ENCODE results near the gene GUCA1A.
"Not testable (repeated sequence)": the region's sequence is repeated elsewhere in the genome, so short reads cannot be mapped to it uniquely, and the experiment has no call there.

The GUCA1A gene

DNA sequence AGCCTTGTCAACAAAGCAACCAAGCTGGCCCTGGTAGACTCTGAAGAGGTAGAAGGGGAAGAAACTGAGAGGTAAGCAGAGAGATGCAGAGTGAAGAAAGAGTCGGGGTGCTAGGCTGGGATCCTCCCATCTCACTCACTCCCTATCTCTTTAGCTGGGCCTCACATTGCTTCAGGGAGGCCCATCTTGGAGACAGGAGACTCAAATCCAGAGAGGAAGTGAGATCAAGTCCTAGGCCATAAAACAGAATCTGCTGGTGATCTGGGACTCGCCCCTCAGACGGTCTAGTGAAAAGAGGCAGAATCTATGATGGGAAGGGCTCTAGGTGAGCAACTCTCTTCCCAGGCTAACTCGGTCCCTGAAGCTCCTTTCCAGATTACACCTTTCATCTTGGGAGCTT, 22.3 kb downstream of the GUCA1A start:
- Histone ChIP-seq H3K4me1 (ENCODE audit: control insufficient read depth, insufficient read depth, low read length) (peaks cover 14% of the 10 kb centered on the region), H3K4me3 (ENCODE audit: low read depth, low read length) (no peak overlapping the region), H3K27ac (ENCODE audit: low read depth, low read length) (no peak overlapping the region), H3K36me3 (ENCODE audit: control insufficient read depth, insufficient read depth, low read length) (no peaks in the 10 kb centered on the region), H3K27me3 (ENCODE audit: control insufficient read depth, insufficient read depth, low read length) (no peaks in the 10 kb centered on the region), H3K9me3 (ENCODE audit: control insufficient read depth, insufficient read depth, low read length) (no peaks in the 10 kb centered on the region), H3K9ac (ENCODE audit: low read depth, low read length) (no peak overlapping the region)

DNA sequence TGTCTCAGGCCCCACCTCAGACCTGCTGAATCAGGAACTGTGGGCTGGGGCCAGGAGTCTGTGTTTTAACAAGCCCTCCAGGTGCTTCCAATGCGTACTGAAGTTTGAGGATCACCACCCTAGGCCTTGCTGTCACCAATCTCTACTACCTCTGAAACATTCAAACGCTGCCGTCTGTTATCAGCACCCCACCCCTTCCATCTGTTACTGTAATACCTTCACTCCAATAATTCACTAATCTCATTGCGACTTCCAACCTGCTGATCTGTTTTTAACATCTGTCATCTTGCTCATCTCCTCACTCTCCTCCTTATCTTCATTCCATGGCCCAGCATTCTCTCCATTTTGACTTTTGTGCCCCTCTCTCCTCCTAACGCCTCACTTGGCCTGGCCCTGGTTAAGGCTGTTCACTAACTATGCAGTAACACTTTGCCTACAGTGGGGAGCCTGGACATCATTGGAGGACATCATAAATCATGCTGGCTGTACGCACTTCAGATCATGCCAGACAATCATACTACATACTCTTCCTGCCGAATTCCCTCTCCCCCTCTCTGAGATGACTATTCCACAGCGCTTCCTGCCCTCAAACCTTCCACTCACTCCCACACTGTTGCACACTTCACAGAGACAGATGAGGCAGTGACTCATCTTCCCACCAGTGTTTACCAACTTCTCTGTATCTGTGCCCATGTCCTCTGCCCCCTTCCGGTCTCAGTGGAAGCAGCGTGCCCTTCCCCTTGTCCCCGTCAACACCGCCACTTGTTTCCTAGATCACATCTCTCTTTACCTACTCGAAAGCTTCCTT, 24.6 kb downstream of the GUCA1A start:
- H3K9ac ChIP-seq (ENCODE audit: low read depth, low read length): no peak overlapping the region
- no peak overlapping the region for H3K27ac ChIP-seq (ENCODE audit: low read depth, low read length)
- H3K27me3 ChIP-seq (ENCODE audit: control insufficient read depth, insufficient read depth, low read length): no peaks in the 10 kb centered on the region
- no peaks in the 10 kb centered on the region for H3K9me3 ChIP-seq (ENCODE audit: control insufficient read depth, insufficient read depth, low read length)
- no peaks in the 10 kb centered on the region for H3K36me3 ChIP-seq (ENCODE audit: control insufficient read depth, insufficient read depth, low read length)
- H3K4me3 ChIP-seq (ENCODE audit: low read depth, low read length): no peak overlapping the region
- peaks cover 13% of the 10 kb centered on the region for H3K4me1 ChIP-seq (ENCODE audit: control insufficient read depth, insufficient read depth, low read length)

DNA sequence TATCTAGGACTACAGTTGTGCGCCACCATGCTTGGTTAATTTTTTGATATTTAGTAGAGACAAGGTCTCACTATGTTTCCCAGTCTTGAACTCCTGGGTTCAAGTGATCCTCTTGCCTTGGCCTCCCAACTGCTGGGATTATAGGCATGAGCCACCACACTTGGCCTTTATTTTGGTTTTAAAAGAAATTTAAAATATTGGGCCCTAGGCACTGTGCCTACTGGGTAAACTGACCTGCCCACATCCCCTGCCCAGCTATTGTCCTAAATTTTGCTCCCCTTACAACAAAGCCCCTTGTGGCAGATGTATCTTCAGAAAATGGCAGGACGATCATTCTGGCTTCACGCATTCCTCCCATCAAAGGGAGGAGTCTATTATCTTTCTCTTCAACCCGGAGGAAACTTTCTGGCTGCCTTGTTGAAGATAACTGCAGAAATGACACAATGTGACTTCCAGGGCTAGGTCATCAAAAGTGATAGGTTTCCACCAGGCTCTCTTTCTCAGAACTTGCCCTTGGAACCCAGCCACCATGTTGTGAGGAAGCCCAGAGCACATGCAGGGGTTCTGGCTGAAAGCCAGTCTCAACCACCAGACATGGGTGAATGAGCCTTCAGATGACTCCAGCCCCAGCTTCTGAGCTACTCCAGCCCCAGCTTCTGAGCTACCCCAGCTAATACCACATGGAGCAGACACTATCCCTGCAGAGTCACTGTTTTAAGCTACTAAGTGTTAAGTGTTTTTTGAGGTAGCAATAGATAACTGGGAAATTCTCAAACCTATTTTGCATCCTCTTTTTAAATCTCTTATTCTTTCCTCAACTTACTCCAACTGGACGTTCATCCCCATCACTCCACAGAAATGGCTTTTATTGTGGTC, 26.2 kb downstream of the GUCA1A start:
- H3K27me3 ChIP-seq (ENCODE audit: control insufficient read depth, insufficient read depth, low read length): no peaks in the 10 kb centered on the region
- H3K36me3 ChIP-seq (ENCODE audit: control insufficient read depth, insufficient read depth, low read length): no peaks in the 10 kb centered on the region
- H3K9ac ChIP-seq (ENCODE audit: low read depth, low read length): no peak overlapping the region
- H3K4me1 ChIP-seq (ENCODE audit: control insufficient read depth, insufficient read depth, low read length): no peaks in the 10 kb centered on the region
- no peaks in the 10 kb centered on the region for H3K9me3 ChIP-seq (ENCODE audit: control insufficient read depth, insufficient read depth, low read length)
- H3K4me3 ChIP-seq (ENCODE audit: low read depth, low read length): no peak overlapping the region
- H3K27ac ChIP-seq (ENCODE audit: low read depth, low read length): no peak overlapping the region

DNA sequence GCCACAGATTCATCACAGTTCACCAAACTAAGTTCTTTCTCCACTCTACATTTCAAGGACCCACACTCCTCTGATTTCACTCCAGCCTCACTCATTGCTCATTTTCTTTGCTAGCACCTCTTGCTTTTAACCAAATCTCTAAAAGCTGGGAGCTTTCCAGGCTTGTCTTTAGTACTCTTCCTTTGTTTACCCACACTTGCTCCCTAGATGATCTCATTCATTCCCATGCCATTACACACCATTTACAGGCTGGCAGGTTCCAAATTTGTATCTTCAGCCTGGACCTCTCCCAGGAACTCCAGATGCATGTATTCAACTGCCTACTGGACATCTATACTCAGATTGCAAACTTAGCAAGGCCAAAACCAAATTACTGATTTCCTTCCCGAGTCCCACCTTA, 26.9 kb downstream of the GUCA1A start:
- no peak overlapping the region for H3K9ac ChIP-seq (ENCODE audit: low read depth, low read length)
- H3K4me1 ChIP-seq (ENCODE audit: control insufficient read depth, insufficient read depth, low read length): no peaks in the 10 kb centered on the region
- no peak overlapping the region for H3K27ac ChIP-seq (ENCODE audit: low read depth, low read length)

DNA sequence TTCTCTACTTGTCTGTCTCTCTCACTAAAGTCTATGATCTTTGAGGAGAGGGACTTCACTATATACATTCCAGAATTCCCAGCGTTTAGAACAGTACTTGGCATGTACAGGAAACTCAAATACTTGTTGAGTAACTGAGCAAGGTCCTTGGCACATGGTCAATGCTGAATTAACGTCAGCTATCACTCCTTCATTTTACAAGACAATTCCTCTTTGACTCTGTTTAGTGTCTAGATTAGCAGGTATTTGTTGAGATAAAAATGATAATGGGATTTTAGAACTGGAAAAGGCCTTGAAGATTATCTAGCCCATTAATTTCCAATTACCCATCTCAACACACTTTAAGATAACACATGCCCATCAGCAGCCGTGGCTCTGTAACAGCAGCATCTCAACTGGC, 28.2 kb downstream of the GUCA1A start:
- H3K9me3 ChIP-seq (ENCODE audit: control insufficient read depth, insufficient read depth, low read length): no peaks in the 10 kb centered on the region
- no peaks in the 10 kb centered on the region for H3K36me3 ChIP-seq (ENCODE audit: control insufficient read depth, insufficient read depth, low read length)
- no peaks in the 10 kb centered on the region for H3K27me3 ChIP-seq (ENCODE audit: control insufficient read depth, insufficient read depth, low read length)
- H3K4me3 ChIP-seq (ENCODE audit: low read depth, low read length): no peak overlapping the region
- no peak overlapping the region for H3K9ac ChIP-seq (ENCODE audit: low read depth, low read length)
- no peaks in the 10 kb centered on the region for H3K4me1 ChIP-seq (ENCODE audit: control insufficient read depth, insufficient read depth, low read length)
- H3K27ac ChIP-seq (ENCODE audit: low read depth, low read length): no peak overlapping the region

More for the DNA sequence above, 26.9 kb downstream of the GUCA1A start:
- no peaks in the 10 kb centered on the region for H3K27me3 ChIP-seq (ENCODE audit: control insufficient read depth, insufficient read depth, low read length)
- H3K4me3 ChIP-seq (ENCODE audit: low read depth, low read length): no peak overlapping the region
- H3K9me3 ChIP-seq (ENCODE audit: control insufficient read depth, insufficient read depth, low read length): no peaks in the 10 kb centered on the region
- no peaks in the 10 kb centered on the region for H3K36me3 ChIP-seq (ENCODE audit: control insufficient read depth, insufficient read depth, low read length)

DNA sequence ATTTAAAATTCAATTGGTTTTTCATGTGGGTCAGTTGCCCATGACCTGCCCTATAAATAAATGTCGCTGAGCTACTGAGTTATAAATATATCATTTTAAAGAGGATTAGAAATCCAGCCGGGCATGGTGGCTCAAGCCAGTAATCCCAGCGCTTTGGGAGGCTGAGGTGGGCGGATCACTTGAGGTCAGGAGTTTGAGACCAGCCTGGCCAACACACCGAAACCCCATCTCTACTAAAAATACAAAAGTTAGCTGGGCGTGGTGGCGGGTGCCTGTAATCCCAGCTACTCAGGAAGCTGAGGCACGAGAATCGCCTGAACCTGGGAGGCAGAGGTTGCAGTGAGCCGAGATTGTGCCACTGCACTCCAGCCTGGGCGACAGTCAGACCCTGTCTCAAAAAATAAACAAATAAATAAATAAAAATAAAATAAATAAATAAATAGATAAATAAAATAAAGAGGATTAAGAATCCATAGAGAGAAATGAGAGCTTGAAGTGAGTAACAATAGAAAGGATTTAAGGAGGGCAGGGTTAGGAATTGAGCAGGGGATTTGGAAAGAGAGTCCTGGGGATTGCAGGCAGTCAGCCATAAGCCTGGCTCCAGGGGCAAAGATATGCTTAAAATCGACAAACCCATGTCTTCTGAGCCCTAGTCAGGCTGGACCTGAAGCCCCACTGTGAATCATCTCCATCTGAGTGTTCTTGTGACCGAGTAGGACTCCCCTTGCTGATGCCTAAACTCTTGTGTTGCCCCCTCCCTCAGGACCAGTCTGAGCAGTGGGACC, 29.2 kb downstream of the GUCA1A start:
- H3K9me3 ChIP-seq (ENCODE audit: control insufficient read depth, insufficient read depth, low read length); H3K27ac ChIP-seq (ENCODE audit: low read depth, low read length); H3K4me1 ChIP-seq (ENCODE audit: control insufficient read depth, insufficient read depth, low read length); H3K9ac ChIP-seq (ENCODE audit: low read depth, low read length); H3K27me3 ChIP-seq (ENCODE audit: control insufficient read depth, insufficient read depth, low read length); H3K4me3 ChIP-seq (ENCODE audit: low read depth, low read length); H3K36me3 ChIP-seq (ENCODE audit: control insufficient read depth, insufficient read depth, low read length): not testable (repeated sequence)

DNA sequence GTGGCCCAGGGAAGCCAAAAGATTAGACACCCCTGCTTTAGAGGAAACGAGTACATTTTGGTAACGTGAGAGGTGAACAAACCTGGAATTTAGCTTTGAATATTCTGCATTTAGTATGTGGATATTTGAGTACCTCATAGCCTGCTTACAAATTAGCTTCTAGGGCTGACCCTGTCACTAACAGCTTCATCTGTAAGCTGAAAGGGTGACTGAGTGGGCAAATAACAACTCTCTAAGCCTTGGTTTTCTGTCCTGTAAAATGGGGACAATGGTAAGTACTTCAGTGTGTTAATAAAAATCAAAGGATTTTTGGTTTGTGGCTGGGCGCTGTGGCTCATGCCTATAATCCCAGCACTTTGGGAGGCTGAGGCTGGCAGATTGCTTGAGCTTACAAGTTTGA, 30.0 kb downstream of the GUCA1A start:
- no peaks in the 10 kb centered on the region for H3K9me3 ChIP-seq (ENCODE audit: control insufficient read depth, insufficient read depth, low read length)
- H3K4me1 ChIP-seq (ENCODE audit: control insufficient read depth, insufficient read depth, low read length): no peaks in the 10 kb centered on the region
- H3K36me3 ChIP-seq (ENCODE audit: control insufficient read depth, insufficient read depth, low read length): peaks cover 12% of the 10 kb centered on the region
- H3K27ac ChIP-seq (ENCODE audit: low read depth, low read length): no peak overlapping the region
- H3K4me3 ChIP-seq (ENCODE audit: low read depth, low read length): no peak overlapping the region
- no peak overlapping the region for H3K9ac ChIP-seq (ENCODE audit: low read depth, low read length)
- H3K27me3 ChIP-seq (ENCODE audit: control insufficient read depth, insufficient read depth, low read length): no peaks in the 10 kb centered on the region

DNA sequence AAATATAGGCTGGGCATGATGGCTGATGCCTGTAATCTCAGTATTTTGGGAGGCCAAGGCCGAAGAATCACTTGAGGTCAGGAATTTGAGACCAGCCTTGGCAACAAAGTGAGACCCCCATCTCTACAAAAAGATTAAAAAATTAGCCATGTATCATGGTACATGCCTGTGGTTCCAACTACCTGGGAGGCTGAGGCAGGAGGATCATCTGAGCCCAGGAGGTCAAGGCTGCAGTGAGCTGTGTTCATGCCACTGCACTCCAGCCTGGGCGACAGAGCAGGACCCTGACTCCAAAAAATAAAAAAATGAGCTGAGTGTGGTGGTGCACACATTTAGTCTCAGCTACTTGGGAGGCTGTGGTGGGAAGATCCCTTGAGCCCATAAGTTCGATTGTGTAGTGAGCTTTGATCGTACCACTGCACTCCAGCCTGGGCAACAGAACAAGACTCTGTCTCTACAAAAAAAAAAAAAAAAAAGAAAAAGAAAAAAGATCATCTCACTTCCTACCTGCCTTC, 31.7 kb downstream of the GUCA1A start:
- Histone ChIP-seq H3K27ac (ENCODE audit: low read depth, low read length) (no peak overlapping the region), H3K4me3 (ENCODE audit: low read depth, low read length) (no peak overlapping the region), H3K9ac (ENCODE audit: low read depth, low read length) (no peak overlapping the region), H3K9me3 (ENCODE audit: control insufficient read depth, insufficient read depth, low read length) (no peaks in the 10 kb centered on the region), H3K36me3 (ENCODE audit: control insufficient read depth, insufficient read depth, low read length) (peaks cover 28% of the 10 kb centered on the region), H3K4me1 (ENCODE audit: control insufficient read depth, insufficient read depth, low read length) (no peaks in the 10 kb centered on the region), H3K27me3 (ENCODE audit: control insufficient read depth, insufficient read depth, low read length) (no peaks in the 10 kb centered on the region)

DNA sequence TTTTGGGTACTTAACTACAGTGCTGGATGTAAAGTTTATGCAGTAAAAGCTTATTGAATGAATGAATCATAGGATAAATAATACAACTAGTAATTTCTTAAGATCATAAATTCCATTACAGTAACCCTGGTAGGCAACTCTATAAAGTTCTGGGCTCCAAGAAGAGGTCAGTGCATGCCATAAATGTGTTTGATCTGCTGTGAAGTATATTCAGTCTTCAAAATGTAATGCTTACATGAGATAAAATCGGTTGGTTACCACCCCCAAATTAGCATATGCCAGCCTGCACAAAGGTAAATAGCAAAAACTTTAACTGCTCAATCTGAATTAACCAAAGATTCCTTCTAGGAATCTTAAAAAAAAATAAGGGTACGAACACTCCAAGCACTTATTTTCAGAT, 34.4 kb downstream of the GUCA1A start:
- not testable (repeated sequence) for H3K27ac ChIP-seq (ENCODE audit: low read depth, low read length); H3K27me3 ChIP-seq (ENCODE audit: control insufficient read depth, insufficient read depth, low read length); H3K9ac ChIP-seq (ENCODE audit: low read depth, low read length); H3K4me3 ChIP-seq (ENCODE audit: low read depth, low read length); H3K9me3 ChIP-seq (ENCODE audit: control insufficient read depth, insufficient read depth, low read length); H3K4me1 ChIP-seq (ENCODE audit: control insufficient read depth, insufficient read depth, low read length)
- peaks cover 51% of the 10 kb centered on the region for H3K36me3 ChIP-seq (ENCODE audit: control insufficient read depth, insufficient read depth, low read length)

DNA sequence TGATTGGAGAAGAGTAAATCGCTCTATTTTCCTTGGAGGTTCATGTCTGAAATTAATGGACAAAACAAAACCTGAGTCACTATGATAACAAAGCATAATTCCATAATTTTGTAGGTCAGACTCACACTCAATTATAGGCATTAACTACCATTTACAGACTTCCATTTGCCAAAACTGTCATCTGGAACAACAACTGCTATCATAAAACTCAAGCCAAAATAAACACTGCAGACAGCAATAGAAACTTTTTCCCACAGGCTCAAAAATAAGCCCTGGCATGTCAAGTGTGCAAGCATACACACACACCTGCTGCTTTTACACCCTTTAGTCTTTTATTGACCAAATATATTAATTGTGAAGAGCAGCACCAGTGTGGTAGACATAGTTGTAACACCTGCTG, 37.4 kb downstream of the GUCA1A start:
- Histone ChIP-seq H3K27ac (ENCODE audit: low read depth, low read length) (no peak overlapping the region), H3K4me3 (ENCODE audit: low read depth, low read length) (no peak overlapping the region), H3K4me1 (ENCODE audit: control insufficient read depth, insufficient read depth, low read length) (peaks cover 2% of the 10 kb centered on the region; the same call in 1 of the 2 replicates), H3K9me3 (ENCODE audit: control insufficient read depth, insufficient read depth, low read length) (no peaks in the 10 kb centered on the region), H3K27me3 (ENCODE audit: control insufficient read depth, insufficient read depth, low read length) (no peaks in the 10 kb centered on the region), H3K36me3 (ENCODE audit: control insufficient read depth, insufficient read depth, low read length) (peaks cover 67% of the 10 kb centered on the region), H3K9ac (ENCODE audit: low read depth, low read length) (no peak overlapping the region)
